IPS-NIHi11 (cell line): Measurements from ENCODE around the gene TELO2.
A peak's percentile ranks its signal among the peaks of the same experiment; 100 is the strongest.
"Not testable (repeated sequence)": the region's sequence is repeated elsewhere in the genome, so short reads cannot be mapped to it uniquely, and the experiment has no call there.

ENCODE experiments used
- DNase-seq: peaks from one replicate; pipeline ENCODE4 v3.0.0; 2012; ENCODE audit warnings: mixed read lengths, low spot score

Gene TELO2

GRCh38 chr16:1475552-1476114 lies 17.5 kb upstream of the TELO2 start:
- no peak for DNase-seq

- DNase-seq, result no peak
These were observed 16.1 kb upstream of the TELO2 start for GRCh38 chr16:1477033-1477432.

- DNase-seq, result not testable (repeated sequence)
These were observed 14.2 kb upstream of the TELO2 start for GRCh38 chr16:1478937-1479336.

GRCh38 chr16:1481906-1482835 lies 11.0 kb upstream of the TELO2 start:
- DNase-seq, result no peak

GRCh38 chr16:1485847-1486496 lies 7.2 kb upstream of the TELO2 start:
- no peak for DNase-seq

- no peak for DNase-seq
These were observed 6.4 kb upstream of the TELO2 start for GRCh38 chr16:1486551-1487390.

- no peak for DNase-seq
These were observed 5.6 kb upstream of the TELO2 start for GRCh38 chr16:1487395-1488053.

- DNase-seq, result no peak
These were observed 5.0 kb upstream of the TELO2 start for GRCh38 chr16:1488054-1488601.

- no peak for DNase-seq
These were observed 4.5 kb upstream of the TELO2 start, which contains the start of gene PTX4 for GRCh38 chr16:1488619-1489018. PTX4 (minus strand) TSS chr16:1488944; CDS start chr16:1488909, 35 bp downstream.

- no peak for DNase-seq
These were observed 4.1 kb upstream of the TELO2 start for GRCh38 chr16:1489077-1489476.

- DNase-seq, result no peak
These were observed 1.8 kb upstream of the TELO2 start for GRCh38 chr16:1491327-1491726.

- DNase-seq, result no peak
These were observed 858 bp upstream of the TELO2 start for GRCh38 chr16:1492082-1492922.

- DNase-seq, result peak; percentile 71
These were observed 560 bp downstream of the TELO2 start for GRCh38 chr16:1493746-1494094.

GRCh38 chr16:1494129-1494640 lies 1.0 kb downstream of the TELO2 start:
- peak; percentile 67 for DNase-seq

GRCh38 chr16:1494711-1495110 lies 1.6 kb downstream of the TELO2 start:
- no peak for DNase-seq

- no peak for DNase-seq
These were observed 2.2 kb downstream of the TELO2 start for GRCh38 chr16:1495211-1495888.

- no peak for DNase-seq
These were observed 2.7 kb downstream of the TELO2 start for GRCh38 chr16:1495889-1496262.

- no peak for DNase-seq
These were observed 3.3 kb downstream of the TELO2 start for GRCh38 chr16:1496464-1496863.

GRCh38 chr16:1497014-1497598 lies 3.9 kb downstream of the TELO2 start:
- DNase-seq, result no peak
